ENCODE measurements around the gene TEX29. TPM values are rescaled to one million over a fixed set of nuclear protein-coding genes. Genes with fewer than 3 reads are reported as not detected.

Gene TEX29
- total RNA-seq, 4 donors from 2014 or later: 2.4 TPM; not detected in 3

- Histone ChIP-seq H3K9me3 (peaks cover 0 to 8% (median 0%) of the 10 kb centered on the region in 4 donors), H3K27ac (no peak overlapping the region), H3K36me3 (no peaks in the 10 kb centered on the region), H3K4me1 (no peaks in the 10 kb centered on the region), H3K4me3 (no peak overlapping the region), H3K27me3 (no peaks in the 10 kb centered on the region)
- TF ChIP-seq, protein P1, sequence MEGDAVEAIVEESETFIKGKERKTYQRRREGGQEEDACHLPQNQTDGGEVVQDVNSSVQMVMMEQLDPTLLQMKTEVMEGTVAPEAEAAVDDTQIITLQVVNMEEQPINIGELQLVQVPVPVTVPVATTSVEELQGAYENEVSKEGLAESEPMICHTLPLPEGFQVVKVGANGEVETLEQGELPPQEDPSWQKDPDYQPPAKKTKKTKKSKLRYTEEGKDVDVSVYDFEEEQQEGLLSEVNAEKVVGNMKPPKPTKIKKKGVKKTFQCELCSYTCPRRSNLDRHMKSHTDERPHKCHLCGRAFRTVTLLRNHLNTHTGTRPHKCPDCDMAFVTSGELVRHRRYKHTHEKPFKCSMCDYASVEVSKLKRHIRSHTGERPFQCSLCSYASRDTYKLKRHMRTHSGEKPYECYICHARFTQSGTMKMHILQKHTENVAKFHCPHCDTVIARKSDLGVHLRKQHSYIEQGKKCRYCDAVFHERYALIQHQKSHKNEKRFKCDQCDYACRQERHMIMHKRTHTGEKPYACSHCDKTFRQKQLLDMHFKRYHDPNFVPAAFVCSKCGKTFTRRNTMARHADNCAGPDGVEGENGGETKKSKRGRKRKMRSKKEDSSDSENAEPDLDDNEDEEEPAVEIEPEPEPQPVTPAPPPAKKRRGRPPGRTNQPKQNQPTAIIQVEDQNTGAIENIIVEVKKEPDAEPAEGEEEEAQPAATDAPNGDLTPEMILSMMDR (IDR thresholded peaks at IDR 0.05): no peak
- TF ChIP-seq EP300 (IDR thresholded peaks at IDR 0.05) (no peak), POLR2A (IDR thresholded peaks at IDR 0.05) (no peak)
- WGBS, 2 donors: 80 to 97% methylated on average over 5 of the region's 5 CpGs
- no peak for DNase-seq (ENCODE audit: low spot score in 2 of 2)
Measured at GRCh38 chr13:111380431-111380830, 60.0 kb downstream of the TEX29 start.

DNA sequence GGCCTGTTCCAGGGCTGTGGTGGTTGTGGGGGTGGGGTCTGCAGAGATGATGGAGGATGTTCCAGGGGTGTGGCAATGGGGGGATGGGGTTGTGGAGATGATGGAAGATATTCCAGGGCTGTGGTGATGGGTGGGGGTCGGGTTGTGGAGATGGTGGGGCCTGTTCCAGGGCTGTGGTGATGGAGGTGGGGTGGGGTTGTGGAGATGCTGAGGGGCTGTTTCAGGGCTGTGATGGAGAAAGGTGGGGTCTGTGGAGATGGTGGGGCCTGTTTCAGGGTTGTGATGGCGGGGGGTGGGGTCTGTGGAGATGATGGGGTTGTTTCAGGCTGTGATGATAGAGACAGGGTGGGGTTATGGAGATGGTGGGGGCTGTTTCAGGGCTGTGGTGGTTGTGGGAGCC lies 62.0 kb downstream of the TEX29 start:
- TF ChIP-seq POLR2A (IDR thresholded peaks at IDR 0.05) (no peak), EP300 (IDR thresholded peaks at IDR 0.05) (no peak)
- TF ChIP-seq, protein P1 (IDR thresholded peaks at IDR 0.05): no peak
- WGBS, 2 donors: 39 to 45% methylated on average over 2 of the region's 2 CpGs

GRCh38 chr13:111382877-111383276 lies 62.4 kb downstream of the TEX29 start:
- Histone ChIP-seq H3K36me3 (no peaks in the 10 kb centered on the region), H3K4me1 (no peaks in the 10 kb centered on the region), H3K4me3 (no peak overlapping the region), H3K27me3 (no peaks in the 10 kb centered on the region), H3K9me3 (peaks cover 0 to 8% (median 0%) of the 10 kb centered on the region in 4 donors), H3K27ac (no peak overlapping the region)
- WGBS, 2 donors: 40 to 41% methylated on average over 2 of the region's 2 CpGs
- DNase-seq (ENCODE audit: low spot score in 2 of 2): no peak
- TF ChIP-seq POLR2A (IDR thresholded peaks at IDR 0.05) (no peak), EP300 (IDR thresholded peaks at IDR 0.05) (no peak)
- TF ChIP-seq, protein P1 (IDR thresholded peaks at IDR 0.05): no peak

More for the DNA sequence above, 62.0 kb downstream of the TEX29 start:
- no peaks in the 10 kb centered on the region for H3K4me1 ChIP-seq
- no peak overlapping the region for H3K4me3 ChIP-seq
- peaks cover 0 to 8% (median 0%) of the 10 kb centered on the region in 4 donors for H3K9me3 ChIP-seq
- no peak overlapping the region for H3K27ac ChIP-seq
- H3K27me3 ChIP-seq: no peaks in the 10 kb centered on the region
- no peaks in the 10 kb centered on the region for H3K36me3 ChIP-seq
- DNase-seq (ENCODE audit: low spot score in 2 of 2): no peak

DNA sequence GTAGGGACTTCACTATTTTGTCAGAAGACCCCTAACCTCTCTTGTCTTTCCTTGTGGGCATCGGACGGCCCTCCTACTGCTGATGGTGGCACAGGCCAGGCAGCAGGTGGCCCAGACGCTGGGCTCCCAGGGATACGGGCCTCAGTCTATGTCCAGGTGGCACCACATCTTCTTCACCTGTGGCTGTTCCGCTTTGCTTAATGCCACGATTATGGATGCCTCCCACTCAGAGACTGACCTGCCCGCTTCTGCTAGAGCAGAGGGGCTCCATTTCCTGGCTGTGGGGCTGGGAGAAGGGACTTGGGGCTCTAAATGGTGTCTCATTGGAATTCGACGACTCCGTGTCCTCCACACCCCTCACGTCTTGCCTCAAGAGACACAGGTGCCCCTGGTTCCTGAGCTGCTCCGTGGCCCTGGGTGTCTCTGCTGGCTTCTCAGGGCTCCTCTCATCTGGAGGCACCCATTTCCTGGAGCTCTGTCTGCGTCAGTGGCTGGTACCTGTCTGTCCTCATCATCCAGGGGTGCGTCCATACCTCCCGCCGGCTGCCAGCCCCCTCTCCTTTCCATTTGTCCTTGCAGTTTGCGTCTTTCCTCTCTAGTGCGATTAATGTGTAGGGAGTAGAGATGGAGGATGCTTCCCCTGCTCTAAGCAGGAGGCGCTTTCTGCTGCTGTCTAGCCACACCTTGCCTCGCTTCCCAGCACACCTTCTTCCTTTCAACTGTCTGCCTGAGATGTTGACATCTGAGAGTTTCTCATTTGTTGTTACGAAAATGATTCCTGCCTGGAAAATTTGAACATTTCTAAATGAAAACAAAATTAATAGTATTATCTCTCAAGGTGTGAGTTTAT lies 63.4 kb downstream of the TEX29 start:
- Histone ChIP-seq H3K4me3 (no peak overlapping the region), H3K4me1 (no peaks in the 10 kb centered on the region), H3K27me3 (no peaks in the 10 kb centered on the region), H3K36me3 (no peaks in the 10 kb centered on the region), H3K27ac (no peak overlapping the region), H3K9me3 (peaks cover 0 to 7% (median 0%) of the 10 kb centered on the region in 4 donors)
- WGBS, 2 donors: 75 to 76% methylated on average over 20 of the region's 21 CpGs
- no peak for TF ChIP-seq EP300 (IDR thresholded peaks at IDR 0.05)
- no peak for TF ChIP-seq POLR2A (IDR thresholded peaks at IDR 0.05)
- TF ChIP-seq, protein P1 (IDR thresholded peaks at IDR 0.05): no peak
- DNase-seq (ENCODE audit: low spot score in 2 of 2): no peak

DNA sequence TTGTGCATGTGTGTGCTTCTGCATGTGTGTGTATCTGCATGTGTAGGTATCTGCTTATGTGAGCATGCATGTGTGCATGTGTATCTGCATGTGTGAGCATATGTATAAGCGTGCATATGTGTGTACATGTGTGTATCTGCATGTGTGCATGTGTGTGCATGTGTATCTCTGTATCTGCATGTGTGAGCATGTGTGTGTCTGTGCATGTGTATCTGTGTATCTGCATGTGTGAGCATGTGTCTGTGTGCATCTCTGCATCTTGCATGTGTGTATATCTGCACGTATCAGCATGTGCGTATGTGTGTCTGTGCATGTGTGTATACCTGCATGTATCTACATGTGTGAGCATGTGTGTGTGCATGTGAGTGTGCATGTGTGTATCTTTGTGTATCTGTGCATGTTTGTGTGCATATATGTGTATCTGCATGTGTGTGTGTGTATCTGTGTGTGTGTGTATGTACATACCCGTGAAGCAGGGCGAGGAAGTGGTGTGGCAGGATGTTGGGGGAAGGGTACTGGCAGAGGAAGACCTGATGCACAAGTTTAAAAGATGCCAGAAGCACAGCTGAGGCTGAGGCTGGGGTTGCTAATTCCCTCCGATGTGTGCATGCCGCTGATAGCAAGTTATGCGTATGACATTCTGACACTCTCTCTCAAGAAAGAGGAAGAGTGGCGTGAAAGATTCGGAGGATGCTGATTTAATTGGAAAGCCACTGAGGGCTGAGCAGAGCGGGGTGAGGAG lies 64.2 kb downstream of the TEX29 start:
- TF ChIP-seq, protein P1 (IDR thresholded peaks at IDR 0.05): no peak
- TF ChIP-seq POLR2A (IDR thresholded peaks at IDR 0.05) (no peak), EP300 (IDR thresholded peaks at IDR 0.05) (no peak)
- H3K4me3 ChIP-seq: no peak overlapping the region
- no peak for DNase-seq (ENCODE audit: low spot score in 2 of 2)
- no peaks in the 10 kb centered on the region for H3K36me3 ChIP-seq
- H3K9me3 ChIP-seq: peaks cover 0 to 6% (median 0%) of the 10 kb centered on the region in 4 donors
- H3K4me1 ChIP-seq: no peaks in the 10 kb centered on the region
- H3K27me3 ChIP-seq: no peaks in the 10 kb centered on the region
- H3K27ac ChIP-seq: no peak overlapping the region
- 61 to 68% methylated on average over 11 of the region's 11 CpGs for WGBS, 2 donors
